PC-9 (cell line): ENCODE data around the gene PDP2. TPM values are rescaled to one million over a fixed set of nuclear protein-coding genes. Genes with fewer than 3 reads are reported as not detected.

Experiments used
- BruUV-seq: library from RNA; stranded (reverse); fragments of 400-500 nt; replicated peaks from 2 replicates; lab custom pipeline; 2021; lab: Mats Ljungman, UMichigan
- CTCF ChIA-PET: fragments of 300-600 bp; sonication (Branson Sonifier 250); formaldehyde crosslinking; loops from one replicate; lab custom pipeline; 2022; ENCODE audit warnings: antibody characterized with exemption; lab: Charles Lee
- POLR2A ChIA-PET: fragments of 300-600 bp; sonication (Branson Sonifier 250); formaldehyde crosslinking; loops from one replicate; lab custom pipeline; 2022; ENCODE audit warnings: antibody characterized with exemption; ENCODE audit not compliant: unreplicated experiment; lab: Charles Lee
- DNase-seq, 2 experiments: peaks; one replicate each; pipeline versions ENCODE4 v3.0.0 to v3.0.0-alpha.2; 2015 to 2022; ENCODE audit warnings: mixed read lengths in 1 of 2
- H2AFZ ChIP-seq: fragments of 200-600 bp; sonication (generic); 2 replicates; pipeline ENCODE4 v1.8.1; 2017; ENCODE audit warnings: antibody characterized with exemption
- H3F3A ChIP-seq: fragments of 200-600 bp; sonication (generic); 2 replicates; pipeline ENCODE4 v1.8.1; 2017; ENCODE audit warnings: antibody characterized with exemption, mild to moderate bottlenecking, low read depth; ENCODE audit not compliant: insufficient read depth
- H3K27ac ChIP-seq: fragments of 200-600 bp; sonication (generic); 2 replicates; pipeline ENCODE4 v1.6.1; 2016; ENCODE audit warnings: mixed run types
- H3K27me3 ChIP-seq: fragments of 200-600 bp; sonication (generic); 2 replicates; pipeline ENCODE4 v1.6.1; 2016; ENCODE audit warnings: low read depth, mixed run types; ENCODE audit not compliant: insufficient read depth
- H3K36me3 ChIP-seq: fragments of 200-600 bp; sonication (generic); 2 replicates; pipeline ENCODE4 v1.6.1; 2016; ENCODE audit warnings: low read depth, mixed run types
- H3K4me1 ChIP-seq: fragments of 200-600 bp; sonication (generic); replicated peaks from 2 replicates; pipeline ENCODE4 v1.6.1; 2016; ENCODE audit warnings: mixed run types; ENCODE audit not compliant: insufficient read depth
- H3K4me2 ChIP-seq: fragments of 200-600 bp; sonication (generic); 2 replicates; pipeline ENCODE4 v1.6.1; 2017; ENCODE audit warnings: mixed run types
- H3K4me3 ChIP-seq: fragments of 200-600 bp; sonication (generic); 2 replicates; pipeline ENCODE4 v1.6.1; 2016; ENCODE audit warnings: mixed run types
- H3K79me2 ChIP-seq: fragments of 200-600 bp; sonication (generic); 2 replicates; pipeline ENCODE4 v1.6.1; 2017; ENCODE audit warnings: low read depth, mixed run types
- H3K9me2 ChIP-seq: fragments of 200-600 bp; sonication (generic); 2 replicates; pipeline ENCODE4 v1.8.1; 2017; ENCODE audit warnings: mild to moderate bottlenecking; ENCODE audit not compliant: insufficient read depth
- H3K9me3 ChIP-seq: fragments of 200-600 bp; sonication (generic); 2 replicates; pipeline ENCODE4 v1.8.1; 2016; ENCODE audit warnings: low read depth; ENCODE audit not compliant: insufficient read depth
- H4K20me1 ChIP-seq: fragments of 200-600 bp; sonication (generic); 2 replicates; pipeline ENCODE4 v1.8.1; 2017; ENCODE audit not compliant: insufficient read depth
- CTCF ChIP-seq: fragments of 200-600 bp; sonication (generic); conservative IDR thresholded peaks from 2 replicates; pipeline ENCODE4 v1.6.1; 2017; ENCODE audit warnings: mixed run types, antibody characterized with exemption, mild to moderate bottlenecking, moderate library complexity
- EZH2 ChIP-seq: fragments of 200-600 bp; sonication (generic); IDR thresholded peaks from 2 replicates; pipeline ENCODE4 v1.8.0; 2017; ENCODE audit warnings: antibody characterized with exemption, low read depth
- intact Hi-C: fragments of 100-400 bp; cut with micrococcal nuclease; formaldehyde crosslinking; loops from one replicate; pipeline ENCODE4 v1.10.0; 2022; ENCODE audit not compliant: unreplicated experiment
- total RNA-seq: library from RNA; stranded (reverse); gene quantifications from 2 replicates; pipeline ENCODE4 v1.2.3, GENCODE V29; 2021

The PDP2 gene
- total RNA-seq, 1 experiment from 2014 or later, result 21.6 TPM

GRCh38 chr16:66898207-66898606 lies 17.9 kb downstream of the PDP2 start:
- no peak overlapping the region for H3K4me2 ChIP-seq
- H3K27me3 ChIP-seq, result no peaks in the 10 kb centered on the region
- H3K36me3 ChIP-seq, result no peaks in the 10 kb centered on the region
- peaks cover 35% of the 10 kb centered on the region for H3K4me1 ChIP-seq
- ChIA-PET CTCF (interaction anchor here (0.7 to 0.8 kb wide), 2 partner anchors 13 to 46 kb away, joined by 3 to 7 read pairs; no protein-coding TSS in a partner anchor), POLR2A (no interaction called here)
- peak; percentile 41 to 50 for DNase-seq
- no peaks in the 10 kb centered on the region for H3K9me2 ChIP-seq
- no TSS peak for BruUV-seq
- H3K4me3 ChIP-seq, result no peak overlapping the region
- no peaks in the 10 kb centered on the region for H3K9me3 ChIP-seq
- H3F3A ChIP-seq, result peaks cover 21% of the 10 kb centered on the region; the same call in 1 of the 2 replicates
- intact Hi-C loops, result loop anchor here (10.0 kb wide), 1 partner anchor 567 kb away; no protein-coding TSS in a partner anchor
- TF ChIP-seq CTCF, result no peak
- TF ChIP-seq EZH2, result no peak
- H3K27ac ChIP-seq, result no peak overlapping the region
- no peak overlapping the region for H2AFZ ChIP-seq
- H3K79me2 ChIP-seq, result no peaks in the 10 kb centered on the region
- no peaks in the 10 kb centered on the region for H4K20me1 ChIP-seq

- Histone ChIP-seq H3K79me2 (no peaks in the 10 kb centered on the region), H3K4me1 (peaks cover 35% of the 10 kb centered on the region), H3K36me3 (no peaks in the 10 kb centered on the region), H4K20me1 (no peaks in the 10 kb centered on the region), H3K27me3 (no peaks in the 10 kb centered on the region), H3K27ac (no peak overlapping the region), H3F3A (peaks cover 21% of the 10 kb centered on the region; the same call in 1 of the 2 replicates), H3K4me3 (no peak overlapping the region), H3K9me2 (no peaks in the 10 kb centered on the region), H3K4me2 (no peak overlapping the region), H2AFZ (no peak overlapping the region), H3K9me3 (no peaks in the 10 kb centered on the region)
- DNase-seq, result no peak
- intact Hi-C loops, result loop anchor here (1.0 to 10.0 kb wide), 2 partner anchors 28 to 566 kb away; no protein-coding TSS in a partner anchor
- ChIA-PET POLR2A (no interaction called here), CTCF (interaction anchor here (0.8 kb wide), 1 partner anchor 45 kb away, joined by 7 read pairs; no protein-coding TSS in a partner anchor)
- TF ChIP-seq CTCF, result no peak
- no peak for TF ChIP-seq EZH2
- no TSS peak for BruUV-seq
Observed at GRCh38 chr16:66898933-66899309, 18.6 kb downstream of the PDP2 start.

GRCh38 chr16:66899310-66899944 lies 19.1 kb downstream of the PDP2 start:
- H3K4me1 ChIP-seq, result peaks cover 35% of the 10 kb centered on the region
- no peak for TF ChIP-seq CTCF
- no peak for TF ChIP-seq EZH2
- H4K20me1 ChIP-seq, result no peaks in the 10 kb centered on the region
- H3K4me2 ChIP-seq, result peak overlapping the region; percentile 61
- CTCF ChIA-PET, result no interaction called here
- H3K9me3 ChIP-seq, result no peaks in the 10 kb centered on the region
- BruUV-seq, result no TSS peak
- peaks cover 17% of the 10 kb centered on the region; the same call in 1 of the 2 replicates for H3F3A ChIP-seq
- H3K4me3 ChIP-seq, result no peak overlapping the region
- H2AFZ ChIP-seq, result no peak overlapping the region
- peak overlapping the region; percentile 50 for H3K27ac ChIP-seq
- H3K36me3 ChIP-seq, result no peaks in the 10 kb centered on the region
- no peaks in the 10 kb centered on the region for H3K9me2 ChIP-seq
- POLR2A ChIA-PET, result no interaction called here
- DNase-seq, result no peak
- no peaks in the 10 kb centered on the region for H3K79me2 ChIP-seq
- no peaks in the 10 kb centered on the region for H3K27me3 ChIP-seq
- intact Hi-C loops, result loop anchor here (1.0 to 10.0 kb wide), 2 partner anchors 28 to 565 kb away; no protein-coding TSS in a partner anchor
